ENCODE results near the gene ATP8A2.
"Not testable (repeated sequence)": the region's sequence is repeated elsewhere in the genome, so short reads cannot be mapped to it uniquely, and the experiment has no call there.

ATP8A2 gene

GRCh38 chr13:25463496-25463895 is 91.7 kb downstream of the ATP8A2 start:
- no peak for DNase-seq (ENCODE audit: low spot score)

GRCh38 chr13:25466880-25467279 is 95.1 kb downstream of the ATP8A2 start:
- DNase-seq (ENCODE audit: low spot score), result no peak

GRCh38 chr13:25468325-25469168 is 96.8 kb downstream of the ATP8A2 start:
- DNase-seq (ENCODE audit: low spot score), result no peak

GRCh38 chr13:25469169-25469525 is 97.4 kb downstream of the ATP8A2 start:
- no peak for DNase-seq (ENCODE audit: low spot score)

- DNase-seq (ENCODE audit: low spot score), result no peak
Observed at GRCh38 chr13:25473864-25474263, 102.1 kb downstream of the ATP8A2 start.

- DNase-seq (ENCODE audit: low spot score), result no peak
Observed at GRCh38 chr13:25478186-25478585, 106.4 kb downstream of the ATP8A2 start.

GRCh38 chr13:25489238-25489637 is 117.5 kb downstream of the ATP8A2 start:
- no peak for DNase-seq (ENCODE audit: low spot score)

- DNase-seq (ENCODE audit: low spot score), result no peak
Observed at GRCh38 chr13:25490236-25490635, 118.5 kb downstream of the ATP8A2 start.

- no peak for DNase-seq (ENCODE audit: low spot score)
Observed at GRCh38 chr13:25493931-25494640, 122.3 kb downstream of the ATP8A2 start.

- no peak for DNase-seq (ENCODE audit: low spot score)
Observed at GRCh38 chr13:25494698-25495411, 123.1 kb downstream of the ATP8A2 start.

GRCh38 chr13:25501231-25501630 is 129.5 kb downstream of the ATP8A2 start:
- DNase-seq (ENCODE audit: low spot score), result no peak

- DNase-seq (ENCODE audit: low spot score), result no peak
Observed at GRCh38 chr13:25502031-25502430, 130.3 kb downstream of the ATP8A2 start.

GRCh38 chr13:25502551-25502950 is 130.8 kb downstream of the ATP8A2 start:
- no peak for DNase-seq (ENCODE audit: low spot score)

GRCh38 chr13:25503856-25504255 is 132.1 kb downstream of the ATP8A2 start:
- no peak for DNase-seq (ENCODE audit: low spot score)

GRCh38 chr13:25507841-25508240 is 136.1 kb downstream of the ATP8A2 start:
- no peak for DNase-seq (ENCODE audit: low spot score)

GRCh38 chr13:25513060-25513459 is 141.3 kb downstream of the ATP8A2 start:
- not testable (repeated sequence) for DNase-seq (ENCODE audit: low spot score)

- no peak for DNase-seq (ENCODE audit: low spot score)
Observed at GRCh38 chr13:25518441-25518840, 146.7 kb downstream of the ATP8A2 start.

GRCh38 chr13:25525884-25526283 is 154.1 kb downstream of the ATP8A2 start:
- no peak for DNase-seq (ENCODE audit: low spot score)

- DNase-seq (ENCODE audit: low spot score), result no peak
Observed at GRCh38 chr13:25528266-25528665, 156.5 kb downstream of the ATP8A2 start.

GRCh38 chr13:25529425-25529824 is 157.7 kb downstream of the ATP8A2 start:
- no peak for DNase-seq (ENCODE audit: low spot score)

GRCh38 chr13:25538276-25538675 is 166.5 kb downstream of the ATP8A2 start:
- DNase-seq (ENCODE audit: low spot score), result no peak

GRCh38 chr13:25541434-25542123 is 169.8 kb downstream of the ATP8A2 start:
- no peak for DNase-seq (ENCODE audit: low spot score)
